Gastroesophageal sphincter (tissue), 3 donors: Measurements from ENCODE around the gene SDHAF2.

Experiments used
- CTCF ChIP-seq, 4 experiments: fragments of 200-600 bp in 2 of 4; fragments of 450-650 bp in 2 of 4; sonication (generic) in 1 of 4; IDR thresholded peaks; one replicate each; pipeline ENCODE4 v1.5.1; 2017 to 2019; ENCODE audit warnings: antibody characterized with exemption in 4 of 4, mild to moderate bottlenecking in 2 of 4, moderate library complexity in 2 of 4
- EP300 ChIP-seq: sonication (generic); formaldehyde crosslinking; IDR thresholded peaks from one replicate; pipeline ENCODE4 v1.6.1; 2017; ENCODE audit warnings: antibody characterized with exemption, mild to moderate bottlenecking
- POLR2A ChIP-seq, 2 donors: fragments of 450-650 bp; IDR thresholded peaks; one replicate each; pipeline ENCODE4 v1.6.1; 2017; ENCODE audit warnings: antibody characterized with exemption in 2 of 2, mild to moderate bottlenecking in 2 of 2, moderate library complexity in 1 of 2
- POLR2AphosphoS5 ChIP-seq: sonication (generic); formaldehyde crosslinking; IDR thresholded peaks from one replicate; pipeline ENCODE4 v1.6.1; 2017; ENCODE audit warnings: antibody characterized with exemption

GRCh38 chr11:61472868-61473267 lies 42.9 kb downstream of the SDHAF2 start:
- TF ChIP-seq POLR2A (IDR thresholded peaks at IDR 0.05) (no peak), CTCF (IDR thresholded peaks at IDR 0.05) (no peak), POLR2AphosphoS5 (no peak), EP300 (no peak)
